IMR-90 (cell line): ENCODE results near the gene ATIC. TPM values are rescaled to one million over a fixed set of nuclear protein-coding genes. Genes with fewer than 3 reads are reported as not detected.
A peak's percentile ranks its signal among the peaks of the same experiment; 100 is the strongest.

Experiments used
- ATAC-seq: fragments of 200-7000 bp; cut with Tn5 transposase; 2 replicates; pipeline ENCODE4 v1.9.1; 2020; ENCODE audit warnings: low read depth, mild to moderate bottlenecking, moderate library complexity
- BruUV-seq: library from RNA; stranded (reverse); fragments of 400-500 nt; replicated peaks from 2 replicates; lab custom pipeline; 2021; lab: Mats Ljungman, UMichigan
- CTCF ChIA-PET: fragments of 300-600 bp; formaldehyde crosslinking; extraction: SDS; loops from one replicate; lab custom pipeline; 2021; ENCODE audit warnings: antibody characterized with exemption; lab: Yijun Ruan, JAX
- POLR2A ChIA-PET: fragments of 300-600 bp; sonication (Branson Sonifier 250); formaldehyde crosslinking; loops from one replicate; lab custom pipeline; 2022; ENCODE audit warnings: antibody characterized with exemption; ENCODE audit not compliant: unreplicated experiment; lab: Charles Lee
- DNase-seq: peaks from one replicate; pipeline ENCODE4 v3.0.0; 2013
- H2AFZ ChIP-seq: replicated peaks from 2 replicates; pipeline ENCODE3; 2013; ENCODE audit warnings: low read length, mild to moderate bottlenecking; ENCODE audit not compliant: poor library complexity
- H2AK5ac ChIP-seq: 2 replicates; pipeline ENCODE4 v1.6.1; 2013; ENCODE audit warnings: low read depth, low read length, inconsistent platforms
- H2AK9ac ChIP-seq: replicated peaks from 2 replicates; pipeline ENCODE3; 2013; ENCODE audit warnings: mild to moderate bottlenecking, low read depth, low read length, moderate library complexity; ENCODE audit not compliant: poor library complexity
- H2BK120ac ChIP-seq: 2 replicates; pipeline ENCODE4 v1.6.1; 2013; ENCODE audit warnings: low read depth, low read length, inconsistent platforms
- H2BK15ac ChIP-seq: 3 replicates; pipeline ENCODE4 v1.6.1; 2013; ENCODE audit warnings: low read depth, low read length, inconsistent platforms
- H2BK20ac ChIP-seq: 2 replicates; pipeline ENCODE4 v1.6.1; 2013; ENCODE audit warnings: low read depth, mild to moderate bottlenecking, inconsistent platforms, low read length, moderate library complexity
- H2BK5ac ChIP-seq: 2 replicates; pipeline ENCODE4 v1.6.1; 2013; ENCODE audit warnings: mild to moderate bottlenecking, low read depth, low read length, inconsistent platforms; ENCODE audit not compliant: poor library complexity, severe bottlenecking
- H3K14ac ChIP-seq: replicated peaks from 2 replicates; pipeline ENCODE4 v1.6.1; 2013; ENCODE audit warnings: low read depth, low read length, inconsistent platforms
- H3K18ac ChIP-seq: 2 replicates; pipeline ENCODE4 v1.6.1; 2013; ENCODE audit warnings: low read depth, low read length, control low read depth
- H3K23ac ChIP-seq: 2 replicates; pipeline ENCODE4 v1.6.1; 2013; ENCODE audit warnings: low read depth, low read length, inconsistent platforms
- H3K27ac ChIP-seq: 2 replicates; pipeline ENCODE4 v1.5.1; 2013; ENCODE audit warnings: mild to moderate bottlenecking, control low read depth, low read length; ENCODE audit not compliant: insufficient read depth
- H3K27me3 ChIP-seq: 2 replicates; pipeline ENCODE4 v1.6.1; 2013; ENCODE audit warnings: low read length; ENCODE audit not compliant: control insufficient read depth, insufficient read depth
- H3K36me3 ChIP-seq: 2 replicates; pipeline ENCODE4 v1.6.1; 2013; ENCODE audit warnings: low read length, mixed read lengths; ENCODE audit not compliant: control insufficient read depth, insufficient read depth
- H3K4ac ChIP-seq: 2 replicates; pipeline ENCODE4 v1.6.1; 2013; ENCODE audit warnings: low read depth, low read length, inconsistent platforms
- H3K4me1 ChIP-seq: 2 replicates; pipeline ENCODE4 v1.6.1; 2013; ENCODE audit warnings: low read length, mixed read lengths; ENCODE audit not compliant: control insufficient read depth, insufficient read depth
- H3K4me2 ChIP-seq: 2 replicates; pipeline ENCODE4 v1.6.1; 2013; ENCODE audit warnings: low read depth, mild to moderate bottlenecking, control low read depth, low read length, moderate library complexity
- H3K4me3 ChIP-seq: 2 replicates; pipeline ENCODE4 v1.5.1; 2013; ENCODE audit warnings: low read depth, mild to moderate bottlenecking, control low read depth, low read length, moderate library complexity; ENCODE audit not compliant: insufficient read depth
- H3K56ac ChIP-seq: 2 replicates; pipeline ENCODE4 v1.6.1; 2013; ENCODE audit warnings: low read length, inconsistent platforms; ENCODE audit not compliant: insufficient read depth; ENCODE audit errors: extremely low read depth
- H3K79me1 ChIP-seq, 2 experiments: 2 replicates each; pipeline ENCODE4 v1.6.1; 2013; ENCODE audit warnings: low read length in 2 of 2, inconsistent platforms in 1 of 2, low read depth in 1 of 2
- H3K9ac ChIP-seq: 2 replicates; pipeline ENCODE4 v1.6.1; 2013; ENCODE audit warnings: low read depth, low read length, control low read depth
- H3K9me1 ChIP-seq: 2 replicates; pipeline ENCODE4 v1.6.1; 2013; ENCODE audit warnings: low read length, inconsistent platforms; ENCODE audit not compliant: insufficient read depth
- H3K9me3 ChIP-seq: 2 replicates; pipeline ENCODE4 v1.6.1; 2013; ENCODE audit warnings: low read length; ENCODE audit not compliant: control insufficient read depth, insufficient read depth
- H4K20me1 ChIP-seq: 2 replicates; pipeline ENCODE4 v1.6.1; 2013; ENCODE audit warnings: low read length, inconsistent platforms; ENCODE audit not compliant: insufficient read depth
- H4K5ac ChIP-seq: 2 replicates; pipeline ENCODE4 v1.6.1; 2013; ENCODE audit warnings: mild to moderate bottlenecking, low read depth, low read length, control low read depth
- H4K8ac ChIP-seq, 2 experiments: 2 replicates each; pipeline ENCODE4 v1.6.1; 2013; ENCODE audit warnings: low read depth in 2 of 2, low read length in 2 of 2, control low read depth in 1 of 2, inconsistent platforms in 1 of 2
- H4K91ac ChIP-seq: 2 replicates; pipeline ENCODE4 v1.6.1; 2013; ENCODE audit warnings: low read depth, low read length, inconsistent platforms; ENCODE audit not compliant: insufficient read depth
- CEBPB ChIP-seq: IDR thresholded peaks from 2 replicates; pipeline ENCODE4 v1.6.1; 2012; ENCODE audit warnings: low read depth, low read length, improper control_type of control experiment
- CHD1 ChIP-seq: IDR thresholded peaks from 2 replicates; pipeline ENCODE4 v1.6.1; 2012; ENCODE audit warnings: low read depth, low read length, improper control_type of control experiment
- FOS ChIP-seq: fragments of 150-350 bp; IDR thresholded peaks from 2 replicates; pipeline ENCODE4 v1.6.1; 2016; ENCODE audit warnings: low read depth, low read length
- MAFK ChIP-seq: IDR thresholded peaks from 2 replicates; pipeline ENCODE4 v1.6.1; 2012; ENCODE audit warnings: low read depth, low read length, improper control_type of control experiment
- MAZ ChIP-seq: IDR thresholded peaks from 2 replicates; pipeline ENCODE4 v1.6.1; 2012; ENCODE audit warnings: low read depth, mild to moderate bottlenecking, low read length, improper control_type of control experiment, moderate library complexity, borderline replicate concordance
- MXI1 ChIP-seq: IDR thresholded peaks from 2 replicates; pipeline ENCODE4 v1.6.1; 2012; ENCODE audit warnings: low read depth, mild to moderate bottlenecking, low read length, moderate library complexity, borderline replicate concordance
- NFE2L2 ChIP-seq: fragments of 150-350 bp; IDR thresholded peaks from 2 replicates; pipeline ENCODE4 v1.6.1; 2016; ENCODE audit warnings: low read depth, mild to moderate bottlenecking, low read length
- POLR2A ChIP-seq: IDR thresholded peaks from 2 replicates; pipeline ENCODE4 v1.6.1; 2012; ENCODE audit warnings: mild to moderate bottlenecking, low read depth, low read length
- RAD21 ChIP-seq: IDR thresholded peaks from 2 replicates; pipeline ENCODE4 v1.6.1; 2012; ENCODE audit warnings: low read length, improper control_type of control experiment
- RCOR1 ChIP-seq: IDR thresholded peaks from 2 replicates; pipeline ENCODE4 v1.6.1; 2012; ENCODE audit warnings: mild to moderate bottlenecking, low read length, improper control_type of control experiment; ENCODE audit not compliant: insufficient replicate concordance
- SMC3 ChIP-seq: fragments of 150-350 bp; IDR thresholded peaks from 2 replicates; pipeline ENCODE4 v1.6.1; 2016; ENCODE audit warnings: low read depth, mild to moderate bottlenecking, antibody characterized with exemption, low read length, moderate library complexity
- WGBS, 2 experiments: methylation state at CpG; one replicate each; pipeline versions ENCODE4 v1.1.5 to v1.1.7; 2013; ENCODE audit warnings: missing lambda C conversion rate in 2 of 2; ENCODE audit not compliant: insufficient read length in 1 of 2; ENCODE audit errors: extremely low coverage in 2 of 2; 5-methylcytosine and 5-hydroxymethylcytosine counted together
- dilution Hi-C: fragments of 300-500 bp; cut with HindIII; formaldehyde crosslinking; loops from one replicate; pipeline ENCODE4 v1.14.3; 2018; ENCODE audit warnings: low sequenced_read_pairs; ENCODE audit not compliant: unreplicated experiment
- in situ Hi-C: fragments of 300-500 bp; cut with MboI; formaldehyde crosslinking; loops from 3 replicates; pipeline ENCODE4 v1.14.3; 2019; ENCODE audit warnings: low sequenced_read_pairs, inconsistent platforms, mixed read lengths
- intact Hi-C: fragments of 100-400 bp; cut with micrococcal nuclease; formaldehyde crosslinking; loops from 2 replicates; pipeline ENCODE4 v1.10.0; 2022
- polyA plus RNA-seq, 3 experiments: library from polyadenylated mRNA; depleted of rRNA; stranded (reverse); fragments of >200 nt; gene quantifications; 2 replicates each; pipeline ENCODE4 v1.2.3, GENCODE V29; 2012; ENCODE audit warnings: low replicate concordance in 1 of 3
- total RNA-seq: library from RNA; depleted of rRNA; stranded (reverse); fragments of >200 nt; gene quantifications from 2 replicates; pipeline ENCODE4 v1.2.3, GENCODE V29; 2012
- TF ChIP-seq, protein P1 (sequence below): fragments of 150-350 bp; IDR thresholded peaks from 2 replicates; pipeline ENCODE4 v1.6.1; 2017; ENCODE audit warnings: mild to moderate bottlenecking, antibody characterized with exemption, low read length, low read depth
- TF ChIP-seq, protein P2 (sequence below): fragments of 150-350 bp; IDR thresholded peaks from 2 replicates; pipeline ENCODE4 v1.6.1; 2016; ENCODE audit warnings: low read depth, mild to moderate bottlenecking, low read length, moderate library complexity, borderline replicate concordance

Gene ATIC
- total and polyA plus RNA-seq, 2 of the 4 experiments (the other 2 are of a cell fraction): 30.5 to 101 TPM

DNA sequence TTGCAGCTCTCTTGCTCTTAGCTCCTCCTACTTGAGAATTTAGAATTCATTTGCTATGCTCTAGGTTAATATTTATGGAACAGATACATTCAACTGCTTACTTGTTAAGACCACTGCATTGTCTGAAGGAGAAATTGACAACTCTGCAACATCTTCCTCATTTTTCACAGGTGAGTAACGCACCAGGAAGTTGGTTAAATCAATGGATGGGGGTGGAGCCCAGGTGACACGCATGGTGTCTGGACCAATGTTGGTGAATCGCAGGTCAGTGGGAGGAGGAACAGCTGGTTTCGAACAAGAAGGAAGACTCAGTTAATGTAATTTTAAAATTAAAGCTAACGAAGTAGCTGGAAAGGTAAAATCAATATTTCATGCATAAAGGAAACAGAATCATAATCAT lies 79.7 kb downstream of the ATIC start:
- CTCF ChIA-PET: interaction anchor here (1.0 kb wide), 1 partner anchor 45 kb away, joined by 3 read pairs; no protein-coding TSS in a partner anchor
- H3K27ac ChIP-seq: no peak overlapping the region
- TF ChIP-seq MXI1 (no peak), NFE2L2 (no peak), RAD21 (no peak), CHD1 (no peak), POLR2A (no peak; the same call in 1 of the 2 replicates), RCOR1 (no peak), MAFK (no peak), MAZ (no peak), FOS (no peak), SMC3 (no peak), CEBPB (no peak)
- TF ChIP-seq, protein P1, sequence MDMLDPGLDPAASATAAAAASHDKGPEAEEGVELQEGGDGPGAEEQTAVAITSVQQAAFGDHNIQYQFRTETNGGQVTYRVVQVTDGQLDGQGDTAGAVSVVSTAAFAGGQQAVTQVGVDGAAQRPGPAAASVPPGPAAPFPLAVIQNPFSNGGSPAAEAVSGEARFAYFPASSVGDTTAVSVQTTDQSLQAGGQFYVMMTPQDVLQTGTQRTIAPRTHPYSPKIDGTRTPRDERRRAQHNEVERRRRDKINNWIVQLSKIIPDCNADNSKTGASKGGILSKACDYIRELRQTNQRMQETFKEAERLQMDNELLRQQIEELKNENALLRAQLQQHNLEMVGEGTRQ: no peak
- TF ChIP-seq, protein P2, sequence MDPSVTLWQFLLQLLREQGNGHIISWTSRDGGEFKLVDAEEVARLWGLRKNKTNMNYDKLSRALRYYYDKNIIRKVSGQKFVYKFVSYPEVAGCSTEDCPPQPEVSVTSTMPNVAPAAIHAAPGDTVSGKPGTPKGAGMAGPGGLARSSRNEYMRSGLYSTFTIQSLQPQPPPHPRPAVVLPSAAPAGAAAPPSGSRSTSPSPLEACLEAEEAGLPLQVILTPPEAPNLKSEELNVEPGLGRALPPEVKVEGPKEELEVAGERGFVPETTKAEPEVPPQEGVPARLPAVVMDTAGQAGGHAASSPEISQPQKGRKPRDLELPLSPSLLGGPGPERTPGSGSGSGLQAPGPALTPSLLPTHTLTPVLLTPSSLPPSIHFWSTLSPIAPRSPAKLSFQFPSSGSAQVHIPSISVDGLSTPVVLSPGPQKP: no peak

More for the DNA sequence above, 79.7 kb downstream of the ATIC start:
- no peak overlapping the region for H2AK9ac ChIP-seq
- no peaks in the 10 kb centered on the region for H3K9me3 ChIP-seq
- H3K79me1 ChIP-seq: peaks cover 47 to 61% of the 10 kb centered on the region in 2 experiments
- H2BK15ac ChIP-seq: no peak overlapping the region
- no CpG with 5 or more reads among the region's 5 CpGs for WGBS, 2 experiments
- H2BK5ac ChIP-seq: peak overlapping the region; percentile 49
- dilution Hi-C loops: no loop called here
- no peak overlapping the region for H3K4me2 ChIP-seq
- 0 out of 2 replicates have a peak, but pooled peaks cover 2% of the 10 kb centered on the region for H3K4me1 ChIP-seq
- no peak overlapping the region for H3K18ac ChIP-seq
- H3K4me3 ChIP-seq: no peak overlapping the region
- peaks cover 70% of the 10 kb centered on the region for H3K36me3 ChIP-seq
- DNase-seq (no peak), ATAC-seq (no peak)
- POLR2A ChIA-PET: no interaction called here
- H3K4ac ChIP-seq: no peak overlapping the region
- H2BK120ac ChIP-seq: no peak overlapping the region
- H3K9me1 ChIP-seq: no peaks in the 10 kb centered on the region
- in situ Hi-C loops: no loop called here
- peaks cover 10% of the 10 kb centered on the region; the same call in 1 of the 2 replicates for H4K20me1 ChIP-seq
- H4K8ac ChIP-seq: peak overlapping the region in 1 of 2 experiments; percentile 8; a peak in 1 of 4 replicates
- no peak overlapping the region for H3K14ac ChIP-seq
- no peak overlapping the region for H2BK20ac ChIP-seq
- H3K56ac ChIP-seq: no peak overlapping the region
- intact Hi-C loops: no loop called here
- H3K9ac ChIP-seq: no peak overlapping the region
- no peak overlapping the region for H4K5ac ChIP-seq
- no peak overlapping the region for H2AFZ ChIP-seq
- no TSS peak for BruUV-seq
- H3K27me3 ChIP-seq: no peaks in the 10 kb centered on the region
- no peak overlapping the region for H3K23ac ChIP-seq
- no peak overlapping the region for H4K91ac ChIP-seq
- H2AK5ac ChIP-seq: no peak overlapping the region
